IMR-90 (cell line): Measurements from ENCODE around the gene RASGEF1C.

Source experiments
- CEBPB ChIP-seq: IDR thresholded peaks from 2 replicates; pipeline ENCODE4 v1.6.1; 2012; ENCODE audit warnings: low read depth, low read length, improper control_type of control experiment
- CHD1 ChIP-seq: IDR thresholded peaks from 2 replicates; pipeline ENCODE4 v1.6.1; 2012; ENCODE audit warnings: low read depth, low read length, improper control_type of control experiment
- CTCF ChIP-seq: conservative IDR thresholded peaks from 2 replicates; pipeline ENCODE4 v1.5.1; 2012; ENCODE audit warnings: mild to moderate bottlenecking, low read depth, low read length, improper control_type of control experiment
- FOS ChIP-seq: fragments of 150-350 bp; IDR thresholded peaks from 2 replicates; pipeline ENCODE4 v1.6.1; 2016; ENCODE audit warnings: low read depth, low read length
- MAFK ChIP-seq: IDR thresholded peaks from 2 replicates; pipeline ENCODE4 v1.6.1; 2012; ENCODE audit warnings: low read depth, low read length, improper control_type of control experiment
- MXI1 ChIP-seq: IDR thresholded peaks from 2 replicates; pipeline ENCODE4 v1.6.1; 2012; ENCODE audit warnings: low read depth, mild to moderate bottlenecking, low read length, moderate library complexity, borderline replicate concordance
- NFE2L2 ChIP-seq: fragments of 150-350 bp; IDR thresholded peaks from 2 replicates; pipeline ENCODE4 v1.6.1; 2016; ENCODE audit warnings: low read depth, mild to moderate bottlenecking, low read length
- POLR2A ChIP-seq: IDR thresholded peaks from 2 replicates; pipeline ENCODE4 v1.6.1; 2012; ENCODE audit warnings: mild to moderate bottlenecking, low read depth, low read length
- RAD21 ChIP-seq: IDR thresholded peaks from 2 replicates; pipeline ENCODE4 v1.6.1; 2012; ENCODE audit warnings: low read length, improper control_type of control experiment
- RCOR1 ChIP-seq: IDR thresholded peaks from 2 replicates; pipeline ENCODE4 v1.6.1; 2012; ENCODE audit warnings: mild to moderate bottlenecking, low read length, improper control_type of control experiment; ENCODE audit not compliant: insufficient replicate concordance
- RFX5 ChIP-seq: IDR thresholded peaks from 2 replicates; pipeline ENCODE4 v1.8.0; 2012; ENCODE audit warnings: low read depth, mild to moderate bottlenecking, low read length, moderate library complexity

GRCh38 chr5:180133971-180134508 lies 75.0 kb downstream of the RASGEF1C start:
- TF ChIP-seq CTCF (no peak), RFX5 (no peak), RCOR1 (no peak), RAD21 (no peak), POLR2A (no peak), CEBPB (no peak), NFE2L2 (no peak), MXI1 (no peak), FOS (no peak), MAFK (no peak), CHD1 (no peak)
